PC-9 (cell line): ENCODE results near the gene RAD51D. TPM values are rescaled to one million over a fixed set of nuclear protein-coding genes. Genes with fewer than 3 reads are reported as not detected.

Source experiments
- BruUV-seq: library from RNA; stranded (reverse); fragments of 400-500 nt; replicated peaks from 2 replicates; lab custom pipeline; 2021; lab: Mats Ljungman, UMichigan
- CTCF ChIA-PET: fragments of 300-600 bp; sonication (Branson Sonifier 250); formaldehyde crosslinking; loops from one replicate; lab custom pipeline; 2022; ENCODE audit warnings: antibody characterized with exemption; lab: Charles Lee
- POLR2A ChIA-PET: fragments of 300-600 bp; sonication (Branson Sonifier 250); formaldehyde crosslinking; loops from one replicate; lab custom pipeline; 2022; ENCODE audit warnings: antibody characterized with exemption; ENCODE audit not compliant: unreplicated experiment; lab: Charles Lee
- DNase-seq, 2 experiments: peaks; one replicate each; pipeline versions ENCODE4 v3.0.0 to v3.0.0-alpha.2; 2015 to 2022; ENCODE audit warnings: mixed read lengths in 1 of 2
- H2AFZ ChIP-seq: fragments of 200-600 bp; sonication (generic); 2 replicates; pipeline ENCODE4 v1.8.1; 2017; ENCODE audit warnings: antibody characterized with exemption
- H3F3A ChIP-seq: fragments of 200-600 bp; sonication (generic); 2 replicates; pipeline ENCODE4 v1.8.1; 2017; ENCODE audit warnings: antibody characterized with exemption, mild to moderate bottlenecking, low read depth; ENCODE audit not compliant: insufficient read depth
- H3K27ac ChIP-seq: fragments of 200-600 bp; sonication (generic); 2 replicates; pipeline ENCODE4 v1.6.1; 2016; ENCODE audit warnings: mixed run types
- H3K27me3 ChIP-seq: fragments of 200-600 bp; sonication (generic); 2 replicates; pipeline ENCODE4 v1.6.1; 2016; ENCODE audit warnings: low read depth, mixed run types; ENCODE audit not compliant: insufficient read depth
- H3K36me3 ChIP-seq: fragments of 200-600 bp; sonication (generic); 2 replicates; pipeline ENCODE4 v1.6.1; 2016; ENCODE audit warnings: low read depth, mixed run types
- H3K4me1 ChIP-seq: fragments of 200-600 bp; sonication (generic); replicated peaks from 2 replicates; pipeline ENCODE4 v1.6.1; 2016; ENCODE audit warnings: mixed run types; ENCODE audit not compliant: insufficient read depth
- H3K4me2 ChIP-seq: fragments of 200-600 bp; sonication (generic); 2 replicates; pipeline ENCODE4 v1.6.1; 2017; ENCODE audit warnings: mixed run types
- H3K4me3 ChIP-seq: fragments of 200-600 bp; sonication (generic); 2 replicates; pipeline ENCODE4 v1.6.1; 2016; ENCODE audit warnings: mixed run types
- H3K79me2 ChIP-seq: fragments of 200-600 bp; sonication (generic); 2 replicates; pipeline ENCODE4 v1.6.1; 2017; ENCODE audit warnings: low read depth, mixed run types
- H3K9me2 ChIP-seq: fragments of 200-600 bp; sonication (generic); 2 replicates; pipeline ENCODE4 v1.8.1; 2017; ENCODE audit warnings: mild to moderate bottlenecking; ENCODE audit not compliant: insufficient read depth
- H3K9me3 ChIP-seq: fragments of 200-600 bp; sonication (generic); 2 replicates; pipeline ENCODE4 v1.8.1; 2016; ENCODE audit warnings: low read depth; ENCODE audit not compliant: insufficient read depth
- H4K20me1 ChIP-seq: fragments of 200-600 bp; sonication (generic); 2 replicates; pipeline ENCODE4 v1.8.1; 2017; ENCODE audit not compliant: insufficient read depth
- CTCF ChIP-seq: fragments of 200-600 bp; sonication (generic); conservative IDR thresholded peaks from 2 replicates; pipeline ENCODE4 v1.6.1; 2017; ENCODE audit warnings: mixed run types, antibody characterized with exemption, mild to moderate bottlenecking, moderate library complexity
- EZH2 ChIP-seq: fragments of 200-600 bp; sonication (generic); IDR thresholded peaks from 2 replicates; pipeline ENCODE4 v1.8.0; 2017; ENCODE audit warnings: antibody characterized with exemption, low read depth
- intact Hi-C: fragments of 100-400 bp; cut with micrococcal nuclease; formaldehyde crosslinking; loops from one replicate; pipeline ENCODE4 v1.10.0; 2022; ENCODE audit not compliant: unreplicated experiment
- total RNA-seq: library from RNA; stranded (reverse); gene quantifications from 2 replicates; pipeline ENCODE4 v1.2.3, GENCODE V29; 2021

The RAD51D gene
- total RNA-seq, 1 experiment from 2014 or later, result 7.8 TPM

- Histone ChIP-seq H3F3A (peaks cover 15% of the 10 kb centered on the region; the same call in 1 of the 2 replicates), H3K9me2 (no peaks in the 10 kb centered on the region), H3K9me3 (no peaks in the 10 kb centered on the region), H2AFZ (no peak overlapping the region), H3K4me2 (no peak overlapping the region), H4K20me1 (no peaks in the 10 kb centered on the region), H3K27ac (no peak overlapping the region), H3K4me3 (no peak overlapping the region), H3K36me3 (no peaks in the 10 kb centered on the region), H3K79me2 (no peaks in the 10 kb centered on the region), H3K27me3 (no peaks in the 10 kb centered on the region), H3K4me1 (peaks cover 11% of the 10 kb centered on the region)
- BruUV-seq, result no TSS peak
- intact Hi-C loops, result no loop called here
- POLR2A ChIA-PET, result no interaction called here
- no peak for DNase-seq
- TF ChIP-seq CTCF (no peak), EZH2 (no peak)
- CTCF ChIA-PET, result no interaction called here
Measured at GRCh38 chr17:35051579-35052240, 68.0 kb downstream of the RAD51D start.

- ChIA-PET CTCF (no interaction called here), POLR2A (interaction anchor here (0.6 kb wide), 1 partner anchor 22 kb away, joined by 6 read pairs; no protein-coding TSS in a partner anchor)
- Histone ChIP-seq H2AFZ (no peak overlapping the region), H3K4me3 (no peak overlapping the region), H3K9me2 (no peaks in the 10 kb centered on the region), H3K4me2 (no peak overlapping the region), H3F3A (peaks cover 20% of the 10 kb centered on the region; the same call in 1 of the 2 replicates), H4K20me1 (no peaks in the 10 kb centered on the region), H3K79me2 (no peaks in the 10 kb centered on the region), H3K27ac (no peak overlapping the region), H3K9me3 (no peaks in the 10 kb centered on the region), H3K27me3 (no peaks in the 10 kb centered on the region), H3K4me1 (peaks cover 14% of the 10 kb centered on the region), H3K36me3 (no peaks in the 10 kb centered on the region)
- no peak for DNase-seq
- intact Hi-C loops, result no loop called here
- no TSS peak for BruUV-seq
- TF ChIP-seq EZH2, result no peak
- TF ChIP-seq CTCF, result no peak
Measured at GRCh38 chr17:35051183-35051578, 68.5 kb downstream of the RAD51D start.

GRCh38 chr17:35050170-35050569 lies 69.5 kb downstream of the RAD51D start:
- Histone ChIP-seq H3K9me2 (no peaks in the 10 kb centered on the region), H3K27ac (no peak overlapping the region), H3F3A (peaks cover 25% of the 10 kb centered on the region; the same call in 1 of the 2 replicates), H3K4me1 (peaks cover 22% of the 10 kb centered on the region), H4K20me1 (no peaks in the 10 kb centered on the region), H3K9me3 (no peaks in the 10 kb centered on the region), H3K4me3 (no peak overlapping the region), H3K4me2 (no peak overlapping the region), H3K36me3 (no peaks in the 10 kb centered on the region), H3K79me2 (peaks cover 5% of the 10 kb centered on the region; the same call in 1 of the 2 replicates), H2AFZ (no peak overlapping the region), H3K27me3 (no peaks in the 10 kb centered on the region)
- DNase-seq, result no peak
- TF ChIP-seq EZH2 (no peak), CTCF (no peak)
- intact Hi-C loops, result no loop called here
- BruUV-seq, result no TSS peak
- POLR2A ChIA-PET, result no interaction called here
- CTCF ChIA-PET, result no interaction called here
